Bronchial epithelial cell (primary cell): ENCODE results near the gene KIAA0930. TPM values are rescaled to one million over a fixed set of nuclear protein-coding genes. Genes with fewer than 3 reads are reported as not detected.

ENCODE experiments used
- DNase-seq: peaks from one replicate; pipeline ENCODE4 v3.0.0-alpha.2; 2010; ENCODE audit warnings: low read depth
- FAIRE-seq: peaks from 2 replicates; lab custom pipeline; 2011; peaks lifted over from hg19 to GRCh38; lab: Jason Lieb, UNC
- H3K27me3 ChIP-seq: 2 replicates; pipeline ENCODE4 v1.5.1; 2011; ENCODE audit warnings: low read length; ENCODE audit not compliant: control insufficient read depth, insufficient read depth
- H3K36me3 ChIP-seq: 2 replicates; pipeline ENCODE4 v1.5.1; 2011; ENCODE audit warnings: low read length; ENCODE audit not compliant: control insufficient read depth, insufficient read depth
- H3K4me3 ChIP-seq: 2 replicates; pipeline ENCODE4 v1.5.1; 2011; ENCODE audit warnings: mild to moderate bottlenecking, low read depth, low read length, control low read depth
- total RNA-seq: library from RNA; depleted of rRNA; stranded (reverse); fragments of >200 nt; gene quantifications from 2 replicates; pipeline ENCODE4 v1.2.1, GENCODE V29; 2014
- TF ChIP-seq, protein P1 (sequence below): IDR thresholded peaks from 2 replicates; pipeline ENCODE4 v1.5.1; 2011; ENCODE audit warnings: mild to moderate bottlenecking, moderate library complexity, low read length, control low read depth, inconsistent platforms; ENCODE audit not compliant: insufficient read depth, severe bottlenecking

The KIAA0930 gene
- total RNA-seq, 1 donor from 2014 or later: 78.5 TPM

DNA sequence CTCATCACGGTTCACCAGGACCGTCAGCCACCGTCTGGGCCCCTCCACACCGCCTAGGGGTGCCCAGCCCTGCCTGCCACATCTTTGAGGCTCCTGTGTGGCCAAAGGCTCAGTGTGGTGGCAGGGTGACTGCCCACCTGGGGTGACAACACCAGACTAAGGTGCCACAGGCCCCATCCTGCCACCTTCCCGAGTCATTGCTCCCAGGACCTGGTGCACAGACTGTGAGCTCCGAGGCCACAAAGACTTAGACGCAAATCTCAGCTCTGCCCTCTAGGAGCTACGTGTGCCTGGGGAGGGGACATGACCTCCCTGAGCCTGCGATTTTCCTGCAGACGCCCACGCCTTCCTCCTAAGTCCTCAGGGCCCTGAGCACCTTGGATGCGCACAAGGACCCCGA lies 36.5 kb downstream of the KIAA0930 start:
- H3K4me3 ChIP-seq: no peak overlapping the region
- DNase-seq (no peak), FAIRE-seq (no peak)
- H3K36me3 ChIP-seq: peaks cover 49% of the 10 kb centered on the region
- no peaks in the 10 kb centered on the region for H3K27me3 ChIP-seq
- TF ChIP-seq, protein P1, sequence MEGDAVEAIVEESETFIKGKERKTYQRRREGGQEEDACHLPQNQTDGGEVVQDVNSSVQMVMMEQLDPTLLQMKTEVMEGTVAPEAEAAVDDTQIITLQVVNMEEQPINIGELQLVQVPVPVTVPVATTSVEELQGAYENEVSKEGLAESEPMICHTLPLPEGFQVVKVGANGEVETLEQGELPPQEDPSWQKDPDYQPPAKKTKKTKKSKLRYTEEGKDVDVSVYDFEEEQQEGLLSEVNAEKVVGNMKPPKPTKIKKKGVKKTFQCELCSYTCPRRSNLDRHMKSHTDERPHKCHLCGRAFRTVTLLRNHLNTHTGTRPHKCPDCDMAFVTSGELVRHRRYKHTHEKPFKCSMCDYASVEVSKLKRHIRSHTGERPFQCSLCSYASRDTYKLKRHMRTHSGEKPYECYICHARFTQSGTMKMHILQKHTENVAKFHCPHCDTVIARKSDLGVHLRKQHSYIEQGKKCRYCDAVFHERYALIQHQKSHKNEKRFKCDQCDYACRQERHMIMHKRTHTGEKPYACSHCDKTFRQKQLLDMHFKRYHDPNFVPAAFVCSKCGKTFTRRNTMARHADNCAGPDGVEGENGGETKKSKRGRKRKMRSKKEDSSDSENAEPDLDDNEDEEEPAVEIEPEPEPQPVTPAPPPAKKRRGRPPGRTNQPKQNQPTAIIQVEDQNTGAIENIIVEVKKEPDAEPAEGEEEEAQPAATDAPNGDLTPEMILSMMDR: no peak

DNA sequence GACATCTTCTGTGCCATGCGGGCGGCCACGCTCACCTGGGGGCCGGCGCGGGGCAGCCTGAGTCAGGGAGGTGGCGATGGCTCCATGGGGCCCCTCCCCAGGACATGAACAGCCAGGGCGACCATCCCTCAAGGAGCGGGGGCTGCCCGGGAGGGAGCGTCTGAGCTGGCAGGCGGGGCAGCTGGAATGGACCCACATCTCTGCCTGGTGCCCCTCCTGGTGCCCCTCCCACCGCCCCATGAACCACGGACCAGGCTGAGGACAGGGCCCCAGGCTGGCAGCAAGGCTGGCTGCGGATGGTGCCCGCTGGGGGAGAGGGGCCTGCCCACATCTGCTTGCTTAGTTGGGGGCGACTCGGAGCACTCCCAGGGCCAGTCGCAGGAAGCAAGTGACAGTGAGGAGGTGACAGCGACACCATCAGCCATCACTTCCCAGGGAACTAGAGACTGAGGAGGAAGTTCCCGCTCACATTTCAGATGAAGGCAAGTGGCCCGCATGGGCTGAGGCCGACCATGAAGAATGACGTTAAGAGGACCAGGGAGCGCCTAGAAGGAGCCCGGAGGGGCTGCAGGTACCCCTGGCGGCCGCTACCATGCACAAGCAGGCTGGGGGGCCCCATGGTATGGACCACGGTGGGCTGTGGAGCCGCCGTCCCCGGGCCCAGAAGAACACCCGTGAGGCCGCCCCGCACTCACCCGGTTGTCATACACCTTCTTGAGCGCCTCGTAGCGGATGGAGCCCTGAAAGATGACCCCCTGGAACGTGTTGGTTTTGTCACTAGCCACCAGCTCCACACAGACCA lies 37.3 kb downstream of the KIAA0930 start:
- Histone ChIP-seq H3K36me3 (peaks cover 50% of the 10 kb centered on the region), H3K27me3 (no peaks in the 10 kb centered on the region), H3K4me3 (no peak overlapping the region)
- DNase-seq (no peak), FAIRE-seq (no peak)
- TF ChIP-seq, protein P1: no peak

DNA sequence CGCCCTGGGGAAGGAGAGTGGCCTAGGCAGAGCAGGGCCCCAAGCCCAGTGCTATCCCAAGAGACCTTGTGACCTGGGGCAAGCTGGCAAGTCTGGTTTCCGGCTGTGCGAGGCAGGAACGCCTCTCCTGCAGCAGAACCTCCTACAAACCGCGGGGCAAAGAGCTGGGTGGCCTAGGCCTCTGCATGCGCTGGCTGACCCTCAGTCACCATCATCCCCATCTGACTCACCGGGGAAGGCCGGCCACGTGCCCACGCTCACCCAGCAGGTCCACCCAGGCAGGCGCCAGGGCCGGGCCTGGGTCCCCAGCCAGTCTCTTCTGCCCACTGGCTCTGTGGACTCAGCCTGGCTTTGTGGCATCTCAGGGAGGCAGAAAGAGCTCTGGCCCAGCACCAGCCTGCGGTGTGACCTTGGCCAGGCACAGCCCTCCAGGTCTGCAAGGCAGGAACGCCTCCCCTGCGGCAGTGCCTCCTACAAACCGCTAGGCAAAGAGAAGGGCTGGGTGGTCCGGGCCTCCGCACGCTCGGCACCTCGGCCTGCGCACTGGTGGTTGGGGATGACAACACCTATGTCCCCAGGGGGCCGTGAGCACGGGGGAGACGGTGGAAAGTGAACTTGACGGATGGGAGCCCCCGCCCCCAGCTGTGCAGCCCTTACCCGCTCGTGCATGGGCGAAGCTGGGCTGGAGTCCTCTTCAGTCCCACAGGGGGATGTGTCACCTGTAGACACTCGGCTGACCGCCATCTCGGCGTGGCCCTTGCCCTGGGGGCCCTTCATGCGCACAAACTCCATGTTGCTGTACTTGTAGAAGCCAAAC lies 38.2 kb downstream of the KIAA0930 start:
- TF ChIP-seq, protein P1: no peak
- DNase-seq: no peak
- H3K4me3 ChIP-seq: no peak overlapping the region
- peaks cover 55% of the 10 kb centered on the region for H3K36me3 ChIP-seq
- FAIRE-seq: no peak
- no peaks in the 10 kb centered on the region for H3K27me3 ChIP-seq

DNA sequence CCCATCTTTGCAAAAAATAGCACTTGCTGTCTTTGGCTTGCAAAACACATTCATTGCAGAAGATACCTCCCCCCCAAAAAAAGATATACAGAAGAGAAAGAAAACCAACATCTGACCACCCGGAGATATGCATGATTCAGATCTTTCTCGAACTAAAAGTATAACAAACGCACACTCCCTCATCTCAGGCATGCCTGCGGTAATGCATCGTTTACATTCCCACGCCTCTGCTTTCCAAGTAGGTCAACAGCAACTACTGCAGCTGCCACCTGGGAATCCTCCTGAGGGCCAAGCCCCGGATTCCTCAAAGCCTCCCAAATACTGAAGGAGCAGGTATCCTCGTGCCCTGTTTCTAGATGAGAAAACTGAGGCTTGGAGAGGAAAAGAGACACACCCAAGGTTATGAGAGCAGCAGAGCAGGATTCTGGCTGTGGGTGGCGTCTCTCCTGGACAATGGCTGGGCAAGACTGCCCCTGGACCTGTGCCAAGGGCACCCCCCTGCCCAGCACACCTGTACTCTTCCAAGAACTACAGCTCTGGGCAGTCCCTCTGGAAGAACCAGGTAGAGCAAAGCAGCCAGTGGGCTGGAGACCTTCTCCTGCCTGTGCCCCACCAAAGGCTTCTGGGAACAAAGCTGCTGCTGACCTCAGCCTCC lies 38.9 kb downstream of the KIAA0930 start:
- DNase-seq (peak; percentile 79), FAIRE-seq (peak; percentile 90)
- Histone ChIP-seq H3K27me3 (no peaks in the 10 kb centered on the region), H3K36me3 (peaks cover 61% of the 10 kb centered on the region), H3K4me3 (no peak overlapping the region)
- TF ChIP-seq, protein P1: no peak

DNA sequence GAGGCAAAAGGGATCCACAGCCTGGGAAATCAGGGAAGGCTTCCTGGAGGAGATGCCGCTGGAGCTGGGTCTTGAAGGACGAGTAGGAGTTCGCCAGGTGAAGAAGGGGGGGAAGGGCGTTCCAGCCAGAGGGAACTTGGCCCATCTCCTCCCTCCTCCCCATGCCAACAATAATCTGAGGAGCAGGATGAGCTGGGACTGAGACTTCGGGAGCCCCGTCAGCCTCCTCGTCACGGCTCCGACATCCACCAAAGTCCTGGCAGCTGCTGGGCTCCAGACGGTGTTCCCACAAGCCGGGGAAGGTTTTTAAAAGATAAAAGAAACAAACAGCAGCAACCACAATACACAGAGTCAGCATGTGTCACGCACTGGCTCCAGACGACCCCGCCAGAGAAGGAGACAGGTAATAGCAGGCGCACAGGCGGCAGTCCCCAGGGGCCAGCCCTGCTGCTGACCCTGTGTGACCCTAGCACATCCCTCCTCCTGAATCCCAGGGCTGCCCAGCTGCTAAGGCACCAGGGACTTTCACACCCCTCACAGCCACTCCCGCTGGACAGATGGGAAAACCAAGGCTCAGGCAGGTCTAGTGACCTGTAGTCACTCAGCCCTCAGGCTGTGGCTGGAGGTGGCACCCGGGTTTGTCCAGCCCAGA lies 39.7 kb downstream of the KIAA0930 start:
- H3K4me3 ChIP-seq: no peak overlapping the region
- no peaks in the 10 kb centered on the region for H3K27me3 ChIP-seq
- FAIRE-seq (no peak), DNase-seq (peak; percentile 50)
- peaks cover 65% of the 10 kb centered on the region for H3K36me3 ChIP-seq
- TF ChIP-seq, protein P1: no peak
